Head of caudate nucleus (tissue), 42 donors: ENCODE data around the gene NTRK2.

Experiments
- DNase-seq, 42 donors: peaks; one replicate each; pipeline versions ENCODE4 v3.0.0 to v3.0.0-alpha.2; 2020 to 2021; ENCODE audit warnings: mixed read lengths in 7 of 42
- intact Hi-C: fragments of 100-400 bp; cut with DNase I; formaldehyde crosslinking; loops from one replicate; pipeline ENCODE4 v1.15.0; 2022

The NTRK2 gene

DNA sequence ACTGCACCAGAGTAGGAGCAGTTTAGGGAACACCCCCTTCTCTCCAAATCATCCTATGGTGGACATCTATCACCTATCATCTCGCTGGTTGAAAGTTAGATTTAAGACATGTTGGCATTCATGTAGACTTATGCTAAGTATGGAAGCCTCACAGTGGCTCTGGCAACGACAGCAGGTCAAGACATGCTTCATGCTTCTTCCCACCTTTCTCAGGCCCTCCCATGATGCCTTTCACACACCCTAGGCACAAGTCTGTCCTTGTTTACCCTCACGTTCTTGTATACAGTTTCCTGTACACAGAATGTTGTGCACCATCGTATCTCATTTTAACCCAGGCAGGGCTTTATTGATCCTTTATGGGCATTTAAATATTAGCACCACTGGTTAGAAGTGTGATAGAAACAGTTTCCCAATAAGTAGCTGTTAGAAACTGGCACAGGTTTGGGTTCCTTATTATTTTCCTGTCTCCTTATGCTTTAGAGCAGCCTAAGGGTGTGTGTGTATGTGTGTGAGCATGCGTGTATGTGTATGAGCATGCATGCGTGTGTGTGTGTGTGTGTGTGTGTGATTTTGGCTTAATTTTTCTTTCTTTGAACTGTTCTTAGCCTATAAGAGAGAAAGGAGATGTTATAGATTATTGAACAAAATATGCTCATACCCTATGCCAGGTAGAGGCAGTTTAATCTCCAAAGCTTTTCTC is 160.6 kb downstream of the NTRK2 start:
- no peak for DNase-seq
- intact Hi-C loops: no loop called here

DNA sequence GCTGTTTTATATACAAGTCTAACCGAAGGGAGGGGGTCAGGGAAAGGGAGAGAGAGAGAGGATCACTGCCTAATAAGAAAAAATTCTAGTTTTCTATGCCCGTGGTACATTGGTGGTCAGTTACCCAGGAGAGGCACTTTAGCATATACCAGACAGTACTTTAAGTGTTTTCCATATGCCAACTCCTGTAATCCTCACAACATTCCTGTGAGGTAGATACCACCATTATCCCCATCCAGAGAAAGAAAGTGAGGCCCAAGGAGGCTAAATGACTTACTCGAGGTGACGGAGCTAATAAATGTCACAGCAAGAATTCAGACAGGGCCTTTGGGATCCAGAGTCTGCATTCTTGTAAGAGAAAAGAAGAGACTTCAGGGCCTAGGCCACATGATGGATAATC is 161.8 kb downstream of the NTRK2 start:
- DNase-seq: no peak
- intact Hi-C loops: no loop called here

DNA sequence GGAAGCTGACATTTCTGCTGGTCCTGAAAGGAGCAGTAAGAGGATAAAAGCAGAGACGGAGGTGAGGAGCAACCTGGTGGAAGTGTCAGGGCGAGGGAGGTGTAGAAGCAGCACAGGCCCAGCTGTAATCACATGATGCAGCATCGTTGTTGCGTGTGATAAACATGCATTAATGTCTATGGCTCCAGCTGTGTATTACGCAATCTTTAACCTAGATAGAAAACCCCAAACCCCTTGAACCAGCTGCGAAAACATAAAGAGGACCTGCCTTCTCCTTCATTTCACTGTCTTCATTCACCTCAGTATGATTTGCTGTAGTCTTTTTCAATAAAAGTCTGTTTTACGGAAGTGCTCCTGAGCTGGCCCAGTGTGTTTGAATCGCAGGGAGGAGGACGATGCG is 162.9 kb downstream of the NTRK2 start:
- intact Hi-C loops: no loop called here

DNA sequence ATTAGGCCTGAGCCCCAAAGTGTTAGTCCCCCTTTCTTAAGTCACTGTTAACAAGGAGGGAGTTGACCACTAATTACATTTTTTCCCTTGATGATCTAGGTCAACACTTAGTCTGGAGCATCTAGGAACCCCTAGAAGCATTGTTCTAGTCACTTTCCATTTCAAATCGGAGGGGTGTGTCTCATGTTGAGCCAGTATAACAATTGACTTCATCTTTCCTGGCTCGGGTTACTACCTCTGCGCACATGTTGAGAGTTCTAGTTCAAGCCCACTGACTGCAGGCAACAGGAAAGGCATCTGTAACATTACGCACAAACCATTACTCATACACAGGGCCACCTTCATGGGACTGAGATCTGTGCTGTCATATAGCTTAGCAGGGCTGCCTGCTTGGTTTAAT is 164.9 kb downstream of the NTRK2 start:
- intact Hi-C loops: no loop called here
- no peak for DNase-seq

More for the DNA sequence above, 162.9 kb downstream of the NTRK2 start:
- no peak for DNase-seq

DNA sequence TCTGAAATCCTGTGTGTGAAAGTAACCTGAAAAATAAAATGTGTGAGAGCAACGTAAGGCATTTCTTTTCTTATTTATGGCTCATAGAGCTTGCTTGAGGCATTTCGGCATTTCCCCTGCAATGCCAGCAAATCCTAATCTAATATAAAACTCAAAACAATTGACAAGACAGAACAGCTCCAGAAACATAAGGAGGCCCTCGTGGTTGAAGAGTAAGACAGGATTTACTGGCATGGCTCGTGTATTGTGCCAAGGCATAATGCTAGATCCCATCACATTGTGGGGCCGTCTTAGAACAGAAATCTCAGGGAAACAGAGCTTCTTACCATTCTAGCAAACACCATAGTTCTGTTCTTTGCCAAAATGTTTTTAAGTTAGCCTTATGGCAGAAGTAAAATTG is 166.2 kb downstream of the NTRK2 start:
- intact Hi-C loops: no loop called here
- no peak for DNase-seq

DNA sequence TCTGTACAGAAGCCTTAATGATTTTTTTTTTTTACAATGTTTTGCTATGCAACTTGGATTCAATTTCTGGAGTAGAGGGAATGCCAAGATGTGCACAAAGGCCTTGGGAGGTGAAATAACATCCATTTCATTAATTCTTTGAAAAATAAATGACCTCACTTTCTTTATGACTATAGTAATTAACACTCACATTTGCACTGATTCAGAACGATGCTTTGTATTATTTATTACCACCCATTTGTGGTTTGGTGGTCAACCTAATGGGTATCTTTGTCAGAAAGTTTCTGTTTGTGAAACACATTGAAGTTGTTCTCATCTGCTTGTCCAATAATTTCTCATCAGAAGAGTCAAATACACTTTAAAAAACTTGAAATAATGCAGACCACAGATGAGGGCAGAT is 169.3 kb downstream of the NTRK2 start:
- no peak for DNase-seq
- intact Hi-C loops: no loop called here

DNA sequence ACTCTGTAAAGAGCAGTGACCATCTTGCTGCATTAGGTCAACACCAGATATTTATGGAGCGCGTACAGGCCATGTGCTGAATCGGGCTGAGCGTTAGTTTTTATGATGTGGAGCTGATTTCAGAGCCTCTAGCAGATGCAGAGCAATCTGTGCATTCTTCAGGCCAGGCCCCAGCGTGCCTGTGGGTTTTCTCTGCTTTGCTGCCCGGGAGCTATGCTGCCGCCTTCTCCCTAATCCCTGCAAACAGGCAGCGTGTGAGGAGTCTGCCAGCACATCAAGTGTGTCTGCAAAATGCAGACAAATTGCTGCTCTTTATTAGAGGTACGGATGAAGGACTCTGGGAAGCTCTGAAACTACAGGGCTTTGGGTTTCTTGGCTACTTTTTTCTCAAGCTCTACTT is 170.0 kb downstream of the NTRK2 start:
- DNase-seq: peak in 40 of 42 donors; percentile 15 to 73 (median 46)
- intact Hi-C loops: no loop called here

DNA sequence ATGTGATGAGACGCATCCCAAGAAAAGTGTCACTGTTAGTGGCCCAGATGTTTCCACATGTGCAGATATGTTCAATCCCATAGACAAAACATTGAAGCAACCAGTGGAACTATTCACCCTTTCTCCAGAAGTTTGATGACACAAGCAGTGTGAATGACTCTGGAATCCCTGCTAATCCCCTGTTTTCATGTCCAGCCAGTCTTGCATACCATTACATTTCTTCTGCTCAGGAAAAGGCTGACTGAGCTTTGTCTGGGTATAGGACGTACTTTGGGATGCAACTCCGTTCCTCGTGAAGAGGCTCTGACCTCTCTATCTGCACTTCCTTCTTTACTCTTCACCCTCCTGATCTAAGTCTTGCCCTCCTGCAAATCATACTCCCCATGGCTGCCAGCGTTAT is 172.4 kb downstream of the NTRK2 start:
- no peak for DNase-seq
- intact Hi-C loops: no loop called here

DNA sequence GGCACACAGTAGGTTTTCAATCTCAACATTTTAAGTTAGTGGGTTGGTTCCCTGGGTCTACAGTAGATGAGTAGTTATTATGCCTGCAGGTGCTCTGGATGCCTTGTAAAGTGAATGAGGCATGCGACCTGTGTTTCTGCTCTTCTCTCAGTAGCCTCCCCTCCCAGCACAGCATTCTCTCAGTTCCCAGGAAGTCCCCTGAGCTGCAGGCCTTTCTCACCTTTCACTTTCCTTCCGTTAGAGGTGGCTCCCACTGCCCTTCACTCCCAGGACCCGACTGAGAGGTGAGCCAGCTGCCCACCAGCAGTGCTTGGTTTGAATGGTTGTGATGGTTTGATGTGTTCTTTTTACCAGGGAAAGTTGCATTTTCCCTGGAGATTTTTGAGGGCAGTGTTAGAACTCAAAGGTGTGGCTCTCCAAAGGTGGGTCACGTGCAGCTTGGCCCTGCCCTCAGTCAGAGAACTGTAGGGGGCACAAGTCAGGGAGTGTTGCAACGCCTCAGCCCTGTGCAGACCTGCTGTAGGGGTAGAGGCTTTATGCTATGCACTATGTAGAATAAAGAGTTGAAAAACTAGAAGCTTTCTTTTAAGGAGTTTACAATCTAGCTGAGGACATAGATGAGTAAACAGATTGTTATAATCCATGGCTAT is 173.8 kb downstream of the NTRK2 start:
- DNase-seq: no peak
- intact Hi-C loops: no loop called here

DNA sequence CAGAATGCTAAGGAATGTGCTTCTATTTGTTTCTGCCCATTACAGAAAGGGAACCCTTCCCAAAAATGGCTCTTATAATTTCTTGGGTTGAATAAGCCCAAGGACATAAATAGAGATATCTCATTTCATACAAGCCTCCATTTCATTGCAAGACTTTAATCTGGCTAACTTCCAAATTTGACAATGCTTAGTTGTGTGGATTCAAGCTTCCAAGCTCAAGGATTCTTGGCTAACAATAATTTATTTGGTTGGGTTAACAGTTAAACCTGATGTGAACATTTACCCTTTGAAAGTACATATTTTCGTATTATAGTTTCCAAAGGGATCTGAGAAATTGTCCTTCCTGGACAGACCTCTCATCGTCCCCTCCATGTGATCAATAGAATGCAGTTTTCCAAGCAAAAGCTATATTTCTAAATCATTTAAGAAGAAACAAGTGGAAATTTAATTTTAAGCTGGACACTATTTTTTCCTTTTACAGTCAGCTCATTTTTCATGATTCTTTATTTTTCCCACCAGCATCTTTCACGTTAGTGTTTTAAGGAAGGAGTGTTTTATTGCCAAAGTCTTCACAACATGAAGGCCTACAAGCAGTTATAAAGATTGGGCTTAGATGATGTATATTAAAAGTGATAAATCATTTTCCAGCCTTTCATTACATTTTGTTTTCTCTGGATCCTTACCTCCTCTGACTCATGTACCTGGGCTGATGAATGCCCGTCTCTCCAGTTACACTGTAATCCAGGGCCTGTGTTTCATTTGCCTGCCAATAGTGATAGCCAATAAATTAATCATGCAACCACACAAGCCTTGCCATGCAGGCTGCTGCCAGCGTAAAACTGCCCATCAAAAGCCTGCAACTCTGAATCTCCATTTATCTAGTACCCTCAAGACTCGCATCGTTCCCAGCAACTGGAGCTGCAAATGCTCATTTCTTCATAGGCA is 176.7 kb downstream of the NTRK2 start:
- intact Hi-C loops: no loop called here

DNA sequence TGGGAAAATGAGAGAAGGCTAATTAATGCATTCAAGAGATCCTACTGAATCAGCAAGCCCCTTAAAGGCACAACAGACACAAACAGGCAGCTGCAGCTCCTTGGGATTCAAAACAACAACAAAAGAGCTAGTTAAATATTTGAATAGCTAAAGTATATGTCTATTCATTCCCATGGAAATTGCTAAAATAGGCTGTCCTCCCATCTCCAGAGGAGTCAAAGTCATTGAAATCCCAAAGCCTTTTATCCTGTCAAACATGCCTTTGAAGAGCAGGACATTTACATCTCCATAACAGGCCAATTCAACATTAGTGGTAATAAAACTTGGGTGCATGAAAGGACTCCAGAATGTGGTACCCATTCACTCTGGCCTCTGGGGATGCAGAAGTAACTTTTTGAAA is 177.4 kb downstream of the NTRK2 start:
- no peak for DNase-seq
- intact Hi-C loops: no loop called here

More for the DNA sequence above, 176.7 kb downstream of the NTRK2 start:
- DNase-seq: peak in 2 of 42 donors; percentile 20 to 42

DNA sequence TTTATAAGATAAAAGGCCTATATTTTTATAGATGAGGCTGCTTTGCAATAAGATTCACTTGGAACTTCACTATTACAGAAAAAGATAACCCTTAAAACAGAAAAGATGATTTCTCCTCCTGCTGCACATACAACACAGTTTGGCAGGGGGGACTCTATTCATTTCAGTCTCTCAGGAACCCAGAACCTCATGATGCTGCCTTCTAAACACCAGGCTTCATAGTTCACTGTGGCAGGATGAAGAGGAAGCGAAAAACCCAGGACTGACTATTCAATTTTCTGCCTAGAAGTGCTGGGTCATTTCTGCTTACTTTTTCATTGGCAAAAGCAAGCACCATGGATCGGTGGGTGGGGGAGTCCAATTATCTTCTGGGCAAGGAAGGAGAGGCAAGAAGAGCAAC is 179.5 kb downstream of the NTRK2 start:
- intact Hi-C loops: no loop called here
- DNase-seq: no peak

DNA sequence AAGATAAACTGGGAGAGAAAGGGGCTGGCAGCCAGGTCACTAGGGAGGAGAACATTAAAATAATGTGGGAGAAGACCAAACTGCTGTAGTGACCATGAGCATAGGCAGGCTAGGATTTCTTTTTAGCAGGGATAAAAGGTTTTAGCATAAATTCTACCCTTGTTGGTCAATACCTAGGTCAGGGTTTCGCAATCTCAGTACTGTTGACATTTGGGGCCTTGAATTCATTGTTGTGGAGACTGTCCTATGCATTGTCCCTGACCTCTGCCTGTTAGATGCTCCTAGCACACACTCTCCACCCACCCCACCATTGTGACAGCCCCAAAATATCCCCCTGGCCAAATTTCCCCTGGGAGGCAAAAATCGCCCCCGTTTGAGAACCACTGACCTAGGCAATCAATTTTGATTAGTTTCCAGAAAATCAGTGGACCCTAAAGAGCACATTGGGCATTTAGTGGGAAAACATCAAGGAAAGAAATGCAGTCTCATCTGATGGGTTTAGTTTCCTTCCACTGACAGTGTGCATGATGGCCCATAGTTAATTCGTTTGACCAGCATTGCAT is 181.4 kb downstream of the NTRK2 start:
- intact Hi-C loops: no loop called here
- DNase-seq: no peak

DNA sequence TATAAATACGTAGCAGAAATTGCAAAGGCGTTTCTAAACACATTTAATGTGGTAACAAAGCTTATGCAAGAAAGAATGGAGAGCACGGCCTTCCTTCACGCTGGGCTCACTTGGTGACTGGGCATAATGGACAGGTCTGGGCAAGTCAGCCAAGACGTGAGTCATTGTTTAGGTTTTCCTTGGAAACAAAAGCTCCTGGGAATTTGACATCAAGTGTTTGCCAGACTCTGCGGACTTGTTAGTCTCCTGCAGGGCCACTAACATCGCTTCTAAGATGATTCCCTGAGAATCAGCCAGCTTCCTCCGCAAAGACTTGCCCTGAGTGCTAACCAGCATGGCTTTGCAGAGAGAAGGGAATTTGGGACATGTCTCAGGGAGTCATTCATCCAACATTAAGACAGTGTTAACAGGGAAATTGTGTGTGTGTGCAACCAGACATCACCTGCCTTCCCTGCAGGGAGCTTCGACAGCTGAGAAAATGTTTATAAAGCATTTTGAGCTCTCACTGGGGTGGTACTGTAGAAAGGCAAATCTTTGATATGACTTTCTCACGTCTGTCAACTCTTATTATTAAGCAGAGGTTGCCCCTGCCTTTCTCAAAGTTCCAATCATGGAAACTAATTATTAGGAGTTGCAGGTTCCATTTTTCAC is 182.5 kb downstream of the NTRK2 start:
- DNase-seq: peak in 8 of 42 donors; percentile 11 to 75 (median 36)

DNA sequence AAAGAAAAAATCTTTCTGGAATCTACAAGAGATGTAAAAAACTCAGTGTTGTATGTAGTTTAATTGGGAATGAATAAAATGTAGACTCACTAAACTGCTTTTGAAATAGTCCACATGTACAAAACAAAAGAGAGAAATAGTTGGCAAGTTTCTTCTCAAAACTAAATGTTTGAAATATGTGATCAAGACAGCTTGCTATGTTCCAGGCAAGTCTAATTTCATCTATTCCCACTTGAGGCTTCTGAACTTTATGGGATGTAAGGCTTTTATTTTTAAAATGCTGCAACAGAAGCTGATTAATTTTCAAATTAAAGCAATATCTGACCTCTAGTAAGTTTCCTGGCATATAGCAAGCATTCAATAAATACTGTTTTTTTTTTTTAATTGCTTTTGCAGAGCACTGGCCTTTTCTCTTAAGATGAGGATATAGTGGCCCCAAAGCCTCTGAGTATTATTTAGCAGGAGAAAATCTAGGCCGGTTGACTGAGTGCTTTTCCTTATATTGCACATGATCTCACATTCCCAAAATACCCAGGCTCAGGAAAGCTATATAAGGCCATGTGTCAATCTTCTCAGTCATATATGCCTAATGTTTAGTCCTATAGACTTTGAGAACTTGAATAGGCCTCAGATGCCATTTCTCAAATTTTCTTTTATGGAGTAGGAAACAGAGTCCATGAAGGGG is 183.2 kb downstream of the NTRK2 start:
- intact Hi-C loops: no loop called here
- DNase-seq: no peak

More for the DNA sequence above, 182.5 kb downstream of the NTRK2 start:
- intact Hi-C loops: no loop called here

DNA sequence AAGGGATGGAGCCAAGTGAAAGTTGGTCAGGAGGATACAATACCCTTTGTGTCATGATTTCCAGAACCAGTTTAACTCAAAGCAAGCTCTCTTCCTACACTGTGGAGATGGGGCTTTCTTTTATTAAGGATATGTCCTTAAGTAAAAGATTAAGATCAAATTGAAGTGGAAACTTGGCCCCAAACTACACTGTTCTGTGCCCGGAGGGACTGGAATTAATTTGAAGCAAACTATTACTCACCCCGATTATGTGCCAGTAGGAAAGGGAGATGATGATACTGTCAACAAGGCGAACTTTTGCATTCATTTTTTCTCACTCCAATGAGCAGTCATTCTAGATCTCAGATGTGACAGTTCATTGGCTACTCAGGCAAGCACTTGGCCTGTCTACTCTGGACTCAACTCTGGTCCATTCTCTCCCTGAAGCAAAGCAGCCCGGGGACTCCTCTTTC is 186.7 kb downstream of the NTRK2 start:
- DNase-seq: peak in 3 of 42 donors; percentile 8 to 60 (median 50)
- intact Hi-C loops: no loop called here

DNA sequence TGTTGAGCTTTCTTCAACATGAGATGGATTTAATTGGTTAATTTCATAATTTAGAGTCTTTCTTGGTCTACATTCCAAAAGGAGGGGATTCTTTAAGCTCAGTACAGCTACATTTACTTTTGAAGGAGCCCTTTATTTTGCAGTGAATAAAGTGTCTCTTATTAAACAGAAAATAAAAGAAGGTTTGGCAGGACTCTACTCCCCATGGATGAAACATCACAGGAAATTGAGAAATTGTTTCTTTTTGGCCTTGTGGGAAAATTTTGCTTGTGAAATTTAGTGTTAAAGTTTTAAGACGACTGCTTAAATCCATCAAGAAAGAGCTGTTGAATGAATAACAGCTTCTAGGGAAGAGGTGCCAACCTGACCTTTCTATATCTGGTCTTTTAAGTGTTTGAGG is 187.7 kb downstream of the NTRK2 start:
- DNase-seq: no peak
- intact Hi-C loops: no loop called here

DNA sequence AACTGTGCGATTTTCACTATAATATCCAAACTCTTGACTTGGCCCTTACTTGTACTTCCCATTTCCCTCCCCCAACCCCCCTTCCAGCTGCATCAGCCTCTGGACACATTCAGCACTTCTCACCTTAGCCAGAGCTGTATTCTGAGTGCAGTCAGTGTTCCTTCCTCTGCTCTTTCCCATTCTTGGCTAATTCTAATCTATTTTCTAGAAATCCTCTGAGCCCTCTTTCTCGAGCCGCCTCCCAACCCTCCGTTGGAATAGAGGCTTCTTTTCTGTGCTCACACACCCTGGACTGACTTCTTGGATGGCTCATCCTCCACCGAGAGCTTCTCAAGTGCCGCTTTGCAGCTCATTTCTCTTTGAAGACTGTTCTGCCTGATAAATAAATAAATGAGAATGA is 188.8 kb downstream of the NTRK2 start:
- DNase-seq: peak in 1 of 42 donors; percentile 39
- intact Hi-C loops: no loop called here
